ENCODE data around the gene IGSF11. TPM values are rescaled to one million over a fixed set of nuclear protein-coding genes. Genes with fewer than 3 reads are reported as not detected.

Gene IGSF11
- total and polyA plus RNA-seq, 10 donors: 0.05 to 1.1 (median 0.31) TPM; not detected in 4

Other genes starting within 250 kb of the IGSF11 start
- not detected for gene TEX55, start 111.3 kb upstream of the IGSF11 start, total RNA-seq
- not detected for gene TEX55, start 111.3 kb upstream of the IGSF11 start, polyA plus RNA-seq
- not detected for gene UPK1B, start 138.8 kb upstream of the IGSF11 start, total RNA-seq
- gene UPK1B, start 138.8 kb upstream of the IGSF11 start, polyA plus RNA-seq: not detected
- 10 to 100 TPM; 13.6 to 26.2 (median 15.4) TPM for gene B4GALT4, start 206.0 kb upstream of the IGSF11 start, total RNA-seq
- gene B4GALT4, start 206.0 kb upstream of the IGSF11 start, polyA plus RNA-seq: 1 to 10 TPM; 7.6 to 8.2 (median 7.7) TPM